Measurements from ENCODE around the gene AFAP1.

AFAP1 gene

GRCh38 chr4:7827566-7827965 lies 112.1 kb downstream of the AFAP1 start:
- H3K4me1 ChIP-seq (ENCODE audit: control insufficient read depth, low read depth, low read length): peaks cover 15% of the 10 kb centered on the region
- no peaks in the 10 kb centered on the region for H3K36me3 ChIP-seq (ENCODE audit: control insufficient read depth, low read depth, low read length)
- no peaks in the 10 kb centered on the region for H3K27me3 ChIP-seq (ENCODE audit: control insufficient read depth, insufficient read depth, low read length)
- H3K9me3 ChIP-seq (ENCODE audit: control insufficient read depth, low read depth, low read length): no peaks in the 10 kb centered on the region
- no peak overlapping the region for H3K9ac ChIP-seq (ENCODE audit: low read length)
- H3K4me3 ChIP-seq (ENCODE audit: low read length): no peak overlapping the region
- no peak overlapping the region for H3K27ac ChIP-seq (ENCODE audit: low read length)

DNA sequence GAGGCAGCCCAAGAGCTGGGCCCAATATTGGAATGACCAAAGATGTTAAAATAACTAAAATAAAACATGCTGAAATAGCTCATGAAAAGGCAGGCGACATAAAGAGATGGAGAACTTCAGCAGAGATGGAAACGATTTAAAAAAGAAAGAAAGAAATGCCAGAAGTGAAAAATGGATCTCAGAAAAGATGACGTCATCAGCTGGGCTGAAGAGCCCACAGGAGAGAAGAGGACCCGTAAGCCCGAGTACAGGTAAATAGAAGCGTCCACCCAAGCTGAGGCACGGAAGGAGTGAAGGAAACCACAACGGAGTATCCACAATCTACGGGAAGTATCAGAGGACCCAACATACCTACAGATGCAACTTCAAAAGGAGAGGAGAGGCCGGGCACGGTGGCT lies 112.8 kb downstream of the AFAP1 start:
- H3K27ac ChIP-seq (ENCODE audit: low read length): no peak overlapping the region
- H3K4me3 ChIP-seq (ENCODE audit: low read length): no peak overlapping the region
- peaks cover 18% of the 10 kb centered on the region for H3K4me1 ChIP-seq (ENCODE audit: control insufficient read depth, low read depth, low read length)
- H3K9ac ChIP-seq (ENCODE audit: low read length): no peak overlapping the region
- no peaks in the 10 kb centered on the region for H3K36me3 ChIP-seq (ENCODE audit: control insufficient read depth, low read depth, low read length)
- H3K27me3 ChIP-seq (ENCODE audit: control insufficient read depth, insufficient read depth, low read length): no peaks in the 10 kb centered on the region
- no peaks in the 10 kb centered on the region for H3K9me3 ChIP-seq (ENCODE audit: control insufficient read depth, low read depth, low read length)

DNA sequence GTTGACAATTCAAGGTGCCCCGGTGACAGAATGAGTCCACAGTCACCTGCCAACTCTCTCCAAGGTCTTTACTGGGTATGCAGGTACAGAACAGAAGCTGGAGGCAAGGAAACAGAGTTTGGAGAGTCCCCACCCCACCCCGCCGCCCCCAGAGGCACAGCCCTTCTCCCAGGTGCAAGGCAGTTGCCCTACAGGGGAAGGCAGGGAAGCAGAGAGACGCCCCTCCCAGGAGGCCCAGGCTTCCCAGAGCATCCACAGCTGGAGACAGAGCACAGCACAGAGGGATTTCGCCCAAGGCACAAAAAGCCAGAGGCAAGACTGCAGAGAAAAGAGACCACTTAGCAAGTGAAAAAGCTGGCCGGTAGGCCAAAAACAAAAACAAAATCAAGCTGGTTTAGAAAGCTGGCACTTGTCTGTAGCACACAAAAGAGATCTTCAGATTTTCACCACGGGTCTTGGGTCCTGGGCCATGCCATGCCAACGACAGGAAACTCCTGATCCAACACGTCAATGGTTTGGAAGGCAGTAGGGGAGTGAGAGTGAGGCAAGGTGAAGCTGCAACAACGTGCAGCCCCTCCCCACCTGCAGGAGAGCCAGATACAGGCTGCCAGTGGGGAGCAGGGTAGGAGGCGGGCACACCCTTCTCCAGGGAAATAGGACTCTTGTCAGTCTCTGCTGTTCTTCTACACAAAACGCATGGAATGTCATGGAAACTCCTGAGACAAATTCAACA lies 113.3 kb downstream of the AFAP1 start:
- H3K4me1 ChIP-seq (ENCODE audit: control insufficient read depth, low read depth, low read length): peaks cover 23% of the 10 kb centered on the region
- no peak overlapping the region for H3K27ac ChIP-seq (ENCODE audit: low read length)
- H3K27me3 ChIP-seq (ENCODE audit: control insufficient read depth, insufficient read depth, low read length): no peaks in the 10 kb centered on the region
- no peak overlapping the region for H3K9ac ChIP-seq (ENCODE audit: low read length)
- no peak overlapping the region for H3K4me3 ChIP-seq (ENCODE audit: low read length)
- no peaks in the 10 kb centered on the region for H3K36me3 ChIP-seq (ENCODE audit: control insufficient read depth, low read depth, low read length)
- H3K9me3 ChIP-seq (ENCODE audit: control insufficient read depth, low read depth, low read length): no peaks in the 10 kb centered on the region

DNA sequence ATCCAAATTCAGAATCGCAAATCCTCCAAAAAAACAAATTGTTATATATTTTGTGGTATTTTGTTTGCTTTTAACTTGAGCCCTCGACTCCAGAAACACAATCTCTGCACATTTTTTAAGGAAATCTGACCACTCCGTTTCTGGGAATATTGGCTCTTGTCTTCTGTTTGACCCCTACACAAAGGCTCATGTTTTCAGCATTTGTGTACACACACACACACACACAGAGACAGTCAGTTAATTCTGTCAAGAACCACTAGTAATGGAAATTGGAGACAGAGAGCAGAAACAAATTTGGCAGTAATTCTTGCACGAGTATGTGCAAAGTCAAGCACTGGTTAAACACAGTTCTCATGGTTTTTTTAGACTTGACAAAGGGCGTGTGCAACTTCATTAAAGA lies 115.4 kb downstream of the AFAP1 start:
- no peaks in the 10 kb centered on the region for H3K27me3 ChIP-seq (ENCODE audit: control insufficient read depth, insufficient read depth, low read length)
- no peaks in the 10 kb centered on the region for H3K36me3 ChIP-seq (ENCODE audit: control insufficient read depth, low read depth, low read length)
- peaks cover 23% of the 10 kb centered on the region for H3K4me1 ChIP-seq (ENCODE audit: control insufficient read depth, low read depth, low read length)
- no peaks in the 10 kb centered on the region for H3K9me3 ChIP-seq (ENCODE audit: control insufficient read depth, low read depth, low read length)
- H3K9ac ChIP-seq (ENCODE audit: low read length): no peak overlapping the region
- H3K27ac ChIP-seq (ENCODE audit: low read length): no peak overlapping the region
- no peak overlapping the region for H3K4me3 ChIP-seq (ENCODE audit: low read length)

DNA sequence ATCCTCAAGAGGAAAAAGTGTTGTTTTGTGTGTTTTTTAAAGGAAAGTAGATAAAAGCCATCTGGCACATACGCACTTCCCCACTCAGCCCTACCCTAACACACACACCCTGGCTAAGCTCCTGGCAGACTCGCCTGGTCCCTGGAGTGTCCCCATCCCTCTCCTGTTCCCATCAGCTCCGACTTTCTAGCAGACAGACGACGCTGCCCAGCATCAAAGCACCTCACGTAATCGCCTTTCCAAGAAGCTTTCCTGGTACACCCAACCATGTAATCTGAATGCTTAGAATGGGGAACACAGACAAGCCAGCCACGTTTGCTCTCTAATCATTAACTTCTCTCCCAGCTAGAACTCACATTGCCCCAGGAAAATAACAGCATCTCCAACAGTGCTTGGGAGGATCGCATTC lies 116.2 kb downstream of the AFAP1 start:
- peaks cover 4% of the 10 kb centered on the region for H3K36me3 ChIP-seq (ENCODE audit: control insufficient read depth, low read depth, low read length)
- H3K27me3 ChIP-seq (ENCODE audit: control insufficient read depth, insufficient read depth, low read length): no peaks in the 10 kb centered on the region
- H3K4me1 ChIP-seq (ENCODE audit: control insufficient read depth, low read depth, low read length): peaks cover 20% of the 10 kb centered on the region
- no peak overlapping the region for H3K27ac ChIP-seq (ENCODE audit: low read length)
- H3K9ac ChIP-seq (ENCODE audit: low read length): no peak overlapping the region
- no peak overlapping the region for H3K4me3 ChIP-seq (ENCODE audit: low read length)
- no peaks in the 10 kb centered on the region for H3K9me3 ChIP-seq (ENCODE audit: control insufficient read depth, low read depth, low read length)

- Histone ChIP-seq H3K9ac (ENCODE audit: low read length) (no peak overlapping the region), H3K9me3 (ENCODE audit: control insufficient read depth, low read depth, low read length) (no peaks in the 10 kb centered on the region), H3K27ac (ENCODE audit: low read length) (no peak overlapping the region), H3K4me1 (ENCODE audit: control insufficient read depth, low read depth, low read length) (peaks cover 14% of the 10 kb centered on the region), H3K4me3 (ENCODE audit: low read length) (no peak overlapping the region), H3K27me3 (ENCODE audit: control insufficient read depth, insufficient read depth, low read length) (no peaks in the 10 kb centered on the region), H3K36me3 (ENCODE audit: control insufficient read depth, low read depth, low read length) (peaks cover 4% of the 10 kb centered on the region)
These were observed 116.8 kb downstream of the AFAP1 start for GRCh38 chr4:7822877-7823276.

DNA sequence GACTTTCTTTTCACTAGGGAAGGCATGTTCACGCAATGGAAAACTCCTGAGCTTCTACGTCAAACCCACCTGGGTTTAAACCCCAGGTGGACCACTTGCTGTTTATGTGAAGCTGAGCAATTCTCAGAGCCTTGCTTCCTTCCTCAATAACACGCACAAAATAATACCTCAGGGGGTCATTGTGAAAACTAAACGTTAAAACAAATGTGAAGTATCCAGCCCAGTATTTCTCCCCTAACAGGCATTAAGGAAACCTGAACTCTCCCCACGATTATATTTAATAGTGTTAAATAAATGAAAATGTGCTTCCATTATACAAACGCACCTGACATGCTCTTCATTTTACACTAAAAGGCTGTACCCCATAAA lies 117.5 kb downstream of the AFAP1 start:
- Histone ChIP-seq H3K9me3 (ENCODE audit: control insufficient read depth, low read depth, low read length) (no peaks in the 10 kb centered on the region), H3K27ac (ENCODE audit: low read length) (no peak overlapping the region), H3K4me1 (ENCODE audit: control insufficient read depth, low read depth, low read length) (peaks cover 13% of the 10 kb centered on the region), H3K4me3 (ENCODE audit: low read length) (no peak overlapping the region), H3K27me3 (ENCODE audit: control insufficient read depth, insufficient read depth, low read length) (no peaks in the 10 kb centered on the region), H3K9ac (ENCODE audit: low read length) (no peak overlapping the region), H3K36me3 (ENCODE audit: control insufficient read depth, low read depth, low read length) (peaks cover 4% of the 10 kb centered on the region)

DNA sequence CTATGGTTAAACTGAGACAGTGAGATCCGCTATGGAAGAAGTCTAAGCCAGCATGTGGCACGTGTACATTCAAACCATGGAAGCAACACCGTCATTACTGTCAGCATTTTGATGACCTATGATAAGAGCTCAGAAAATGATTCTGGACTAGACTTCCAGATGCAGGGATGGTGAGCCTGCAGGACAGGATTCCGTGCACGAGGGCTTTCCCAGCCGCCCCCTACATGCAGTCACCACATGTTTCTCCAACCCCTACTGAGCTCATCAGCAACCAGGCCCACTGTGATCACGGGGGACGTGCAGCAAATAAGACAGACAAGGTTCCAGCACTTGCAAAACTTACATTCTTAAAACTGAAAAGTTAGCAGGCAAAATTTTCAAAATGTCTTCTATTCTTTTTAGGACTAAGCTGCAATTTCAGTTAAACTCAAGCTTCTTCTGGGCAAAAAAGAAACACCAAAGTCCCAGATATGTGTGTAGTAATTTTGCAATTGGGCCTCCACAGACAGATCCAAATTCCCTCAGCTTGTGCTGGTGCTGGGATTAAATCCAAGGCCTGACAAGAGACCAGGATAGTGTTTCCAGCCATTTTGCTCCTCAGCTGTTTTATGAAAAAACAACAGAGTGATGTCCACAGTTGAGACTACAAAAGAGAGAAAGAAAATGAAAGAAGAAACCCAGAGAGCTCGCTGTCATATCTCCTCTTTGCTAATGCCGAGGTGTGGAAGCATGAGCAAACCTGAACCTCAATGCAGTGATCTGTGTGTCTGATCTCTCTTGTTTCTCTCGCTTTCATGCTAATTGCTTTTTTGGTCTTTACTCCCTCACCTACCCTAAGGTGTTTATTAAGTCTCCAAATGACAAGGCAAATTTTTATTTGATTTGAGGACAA lies 118.2 kb downstream of the AFAP1 start:
- H3K9ac ChIP-seq (ENCODE audit: low read length): no peak overlapping the region
- peaks cover 4% of the 10 kb centered on the region for H3K36me3 ChIP-seq (ENCODE audit: control insufficient read depth, low read depth, low read length)
- H3K27me3 ChIP-seq (ENCODE audit: control insufficient read depth, insufficient read depth, low read length): no peaks in the 10 kb centered on the region
- H3K27ac ChIP-seq (ENCODE audit: low read length): no peak overlapping the region
- no peak overlapping the region for H3K4me3 ChIP-seq (ENCODE audit: low read length)
- H3K4me1 ChIP-seq (ENCODE audit: control insufficient read depth, low read depth, low read length): peaks cover 13% of the 10 kb centered on the region
- H3K9me3 ChIP-seq (ENCODE audit: control insufficient read depth, low read depth, low read length): no peaks in the 10 kb centered on the region

GRCh38 chr4:7820031-7820818 lies 119.4 kb downstream of the AFAP1 start:
- Histone ChIP-seq H3K27ac (ENCODE audit: low read length) (no peak overlapping the region), H3K9me3 (ENCODE audit: control insufficient read depth, low read depth, low read length) (no peaks in the 10 kb centered on the region), H3K27me3 (ENCODE audit: control insufficient read depth, insufficient read depth, low read length) (no peaks in the 10 kb centered on the region), H3K9ac (ENCODE audit: low read length) (no peak overlapping the region), H3K36me3 (ENCODE audit: control insufficient read depth, low read depth, low read length) (peaks cover 4% of the 10 kb centered on the region), H3K4me3 (ENCODE audit: low read length) (no peak overlapping the region), H3K4me1 (ENCODE audit: control insufficient read depth, low read depth, low read length) (peaks cover 10% of the 10 kb centered on the region)

GRCh38 chr4:7819446-7819845 lies 120.2 kb downstream of the AFAP1 start:
- Histone ChIP-seq H3K27me3 (ENCODE audit: control insufficient read depth, insufficient read depth, low read length) (no peaks in the 10 kb centered on the region), H3K27ac (ENCODE audit: low read length) (no peak overlapping the region), H3K36me3 (ENCODE audit: control insufficient read depth, low read depth, low read length) (peaks cover 4% of the 10 kb centered on the region), H3K9me3 (ENCODE audit: control insufficient read depth, low read depth, low read length) (no peaks in the 10 kb centered on the region), H3K9ac (ENCODE audit: low read length) (no peak overlapping the region), H3K4me3 (ENCODE audit: low read length) (no peak overlapping the region), H3K4me1 (ENCODE audit: control insufficient read depth, low read depth, low read length) (peaks cover 8% of the 10 kb centered on the region)

DNA sequence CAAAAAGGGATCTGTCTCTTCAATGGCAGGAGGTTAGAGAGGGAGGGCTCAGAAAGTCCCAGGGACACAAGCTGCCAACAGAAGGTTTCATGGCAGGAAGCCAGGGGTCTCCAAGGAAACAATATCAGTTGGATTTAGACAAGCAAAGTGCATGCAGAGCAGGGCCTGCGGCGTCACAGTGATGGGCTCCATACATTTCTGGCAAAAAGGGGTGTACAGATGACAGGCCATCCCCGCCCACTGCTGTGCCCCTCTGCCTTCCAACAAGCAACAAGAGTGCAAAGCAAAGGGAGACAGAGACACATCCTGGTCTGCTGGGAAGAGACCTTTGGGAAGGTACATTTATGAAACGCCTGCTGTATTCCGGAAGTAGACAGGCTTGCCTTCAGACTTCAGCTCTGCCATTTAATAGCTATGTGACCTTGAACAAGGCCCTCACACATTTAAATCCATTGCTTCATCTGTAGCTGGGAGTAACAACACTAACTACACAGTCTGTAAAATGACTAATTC lies 121.2 kb downstream of the AFAP1 start:
- Histone ChIP-seq H3K27ac (ENCODE audit: low read length) (no peak overlapping the region), H3K4me3 (ENCODE audit: low read length) (no peak overlapping the region), H3K36me3 (ENCODE audit: control insufficient read depth, low read depth, low read length) (peaks cover 4% of the 10 kb centered on the region), H3K4me1 (ENCODE audit: control insufficient read depth, low read depth, low read length) (peaks cover 8% of the 10 kb centered on the region), H3K9ac (ENCODE audit: low read length) (no peak overlapping the region), H3K9me3 (ENCODE audit: control insufficient read depth, low read depth, low read length) (no peaks in the 10 kb centered on the region), H3K27me3 (ENCODE audit: control insufficient read depth, insufficient read depth, low read length) (no peaks in the 10 kb centered on the region)
